ENCODE results near the gene UBTF. TPM values are rescaled to one million over a fixed set of nuclear protein-coding genes. Genes with fewer than 3 reads are reported as not detected.

UBTF gene
- total and polyA plus RNA-seq, 9 donors: 29.6 to 128 (median 81.5) TPM

- Histone ChIP-seq H3K27ac (no peak overlapping the region), H3K4me3 (no peak overlapping the region), H3K4me1 (ENCODE audit: insufficient read depth) (peaks cover 6% of the 10 kb centered on the region), H3K27me3 (no peaks in the 10 kb centered on the region), H3K36me3 (no peaks in the 10 kb centered on the region), H3K9me3 (no peaks in the 10 kb centered on the region)
- 27 to 36% (median 33%) methylated on average over 5 of the region's 5 CpGs for WGBS, 3 donors
- no peak for TF ChIP-seq POLR2A (IDR thresholded peaks at IDR 0.05)
- TF ChIP-seq, protein P1, sequence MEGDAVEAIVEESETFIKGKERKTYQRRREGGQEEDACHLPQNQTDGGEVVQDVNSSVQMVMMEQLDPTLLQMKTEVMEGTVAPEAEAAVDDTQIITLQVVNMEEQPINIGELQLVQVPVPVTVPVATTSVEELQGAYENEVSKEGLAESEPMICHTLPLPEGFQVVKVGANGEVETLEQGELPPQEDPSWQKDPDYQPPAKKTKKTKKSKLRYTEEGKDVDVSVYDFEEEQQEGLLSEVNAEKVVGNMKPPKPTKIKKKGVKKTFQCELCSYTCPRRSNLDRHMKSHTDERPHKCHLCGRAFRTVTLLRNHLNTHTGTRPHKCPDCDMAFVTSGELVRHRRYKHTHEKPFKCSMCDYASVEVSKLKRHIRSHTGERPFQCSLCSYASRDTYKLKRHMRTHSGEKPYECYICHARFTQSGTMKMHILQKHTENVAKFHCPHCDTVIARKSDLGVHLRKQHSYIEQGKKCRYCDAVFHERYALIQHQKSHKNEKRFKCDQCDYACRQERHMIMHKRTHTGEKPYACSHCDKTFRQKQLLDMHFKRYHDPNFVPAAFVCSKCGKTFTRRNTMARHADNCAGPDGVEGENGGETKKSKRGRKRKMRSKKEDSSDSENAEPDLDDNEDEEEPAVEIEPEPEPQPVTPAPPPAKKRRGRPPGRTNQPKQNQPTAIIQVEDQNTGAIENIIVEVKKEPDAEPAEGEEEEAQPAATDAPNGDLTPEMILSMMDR (IDR thresholded peaks at IDR 0.05): no peak
- no peak for TF ChIP-seq EP300 (IDR thresholded peaks at IDR 0.05)
- intact Hi-C loops (cut with DNase I): no loop called here
- DNase-seq: no peak
Observed at GRCh38 chr17:44170135-44170498, 49.4 kb downstream of the UBTF start.

- Histone ChIP-seq H3K36me3 (no peaks in the 10 kb centered on the region), H3K4me1 (ENCODE audit: insufficient read depth) (peaks cover 6% of the 10 kb centered on the region), H3K9me3 (no peaks in the 10 kb centered on the region), H3K27me3 (no peaks in the 10 kb centered on the region), H3K27ac (no peak overlapping the region), H3K4me3 (no peak overlapping the region)
- no peak for DNase-seq
- WGBS, 3 donors: 83 to 95% (median 88%) methylated on average over 7 of the region's 7 CpGs
- TF ChIP-seq POLR2A (IDR thresholded peaks at IDR 0.05) (no peak), EP300 (IDR thresholded peaks at IDR 0.05) (no peak)
- TF ChIP-seq, protein P1 (IDR thresholded peaks at IDR 0.05): no peak
- intact Hi-C loops (cut with DNase I): loop anchor here in 2 of 4 donors (5.0 to 10.0 kb wide), 2 partner anchors 223 to 225 kb away; partner anchors contain the start of gene PPY (in 2 of the 2)
Observed at GRCh38 chr17:44167181-44167861, 52.2 kb downstream of the UBTF start.

DNA sequence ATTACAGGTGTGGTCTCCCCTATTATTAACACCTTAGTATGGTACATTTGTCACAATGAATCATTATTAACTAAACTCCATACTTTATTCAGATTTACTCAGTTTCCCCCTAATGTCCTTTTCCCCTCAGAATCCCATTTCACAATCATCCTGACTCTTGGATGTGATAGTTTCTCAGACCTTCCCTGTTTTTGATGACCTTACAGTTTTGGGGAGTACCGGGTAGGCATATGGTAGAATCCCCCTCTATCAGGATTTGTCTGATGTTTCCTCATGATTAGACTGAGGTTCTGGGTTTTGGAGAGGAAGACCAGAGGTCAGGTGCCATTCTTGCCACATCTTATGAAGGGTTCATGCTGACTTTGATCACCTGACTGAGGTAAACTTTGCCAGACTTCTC lies 55.0 kb downstream of the UBTF start:
- no peaks in the 10 kb centered on the region for H3K36me3 ChIP-seq
- no peak overlapping the region for H3K27ac ChIP-seq
- DNase-seq: no peak
- TF ChIP-seq EP300 (IDR thresholded peaks at IDR 0.05) (no peak), POLR2A (IDR thresholded peaks at IDR 0.05) (no peak)
- TF ChIP-seq, protein P1 (IDR thresholded peaks at IDR 0.05): no peak
- no peaks in the 10 kb centered on the region for H3K27me3 ChIP-seq
- no peaks in the 10 kb centered on the region for H3K4me1 ChIP-seq (ENCODE audit: insufficient read depth)
- 84 to 97% (median 89%) methylated on average over 1 of the region's 1 CpG for WGBS, 3 donors
- H3K9me3 ChIP-seq: no peaks in the 10 kb centered on the region
- intact Hi-C loops (cut with DNase I): loop anchor here in 1 of 4 donors (10.0 kb wide), 1 partner anchor 220 kb away; the partner anchor contains the start of gene PPY
- no peak overlapping the region for H3K4me3 ChIP-seq

DNA sequence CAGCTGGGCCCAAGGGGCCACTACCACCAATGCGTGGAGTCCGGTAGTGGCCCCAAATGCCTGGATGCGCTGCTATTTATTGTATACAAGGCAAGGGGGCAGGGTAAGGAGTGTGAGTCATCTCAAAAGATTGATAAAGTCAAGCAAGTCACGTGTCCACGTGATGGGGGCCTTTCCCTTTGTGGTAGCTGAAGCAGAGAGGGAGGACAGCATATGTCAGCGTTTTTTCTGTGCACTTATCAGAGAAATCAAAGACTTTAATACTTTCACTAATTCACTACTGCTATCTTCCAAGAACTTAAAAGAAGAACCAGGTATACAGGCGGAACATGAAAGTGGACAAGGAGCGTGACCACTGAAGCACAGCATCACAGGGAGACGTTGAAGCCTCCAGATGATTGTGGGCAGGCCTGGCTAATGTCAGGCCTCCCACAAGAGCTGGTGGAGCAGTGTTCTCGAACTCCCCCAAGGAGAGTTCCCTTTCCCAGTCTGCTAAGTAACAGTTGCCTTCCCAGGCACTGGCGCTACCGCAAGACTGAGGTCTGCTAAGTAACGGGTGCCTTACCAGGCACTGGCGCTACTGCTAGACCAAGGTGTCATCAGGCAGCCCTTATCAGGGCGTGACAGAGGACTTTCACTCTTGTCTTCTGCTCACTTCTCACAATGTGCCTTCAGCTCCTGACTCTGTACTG lies 59.8 kb downstream of the UBTF start:
- Histone ChIP-seq H3K9me3 (no peaks in the 10 kb centered on the region), H3K36me3 (no peaks in the 10 kb centered on the region), H3K4me1 (ENCODE audit: insufficient read depth) (no peaks in the 10 kb centered on the region), H3K27ac (no peak overlapping the region), H3K4me3 (no peak overlapping the region), H3K27me3 (no peaks in the 10 kb centered on the region)
- TF ChIP-seq EP300 (IDR thresholded peaks at IDR 0.05) (no peak), POLR2A (IDR thresholded peaks at IDR 0.05) (no peak)
- TF ChIP-seq, protein P1 (IDR thresholded peaks at IDR 0.05): no peak
- intact Hi-C loops (cut with DNase I): loop anchor here in 1 of 4 donors (10.0 kb wide), 1 partner anchor 215 kb away; the partner anchor contains the start of gene PPY
- no peak for DNase-seq
- 81 to 82% (median 81%) methylated on average over 15 of the region's 15 CpGs for WGBS, 3 donors

All from ovary (tissue), 9 donors.